Umbilical cord (tissue), 2 donors: ENCODE results near the gene GOLGA6L10. TPM values are rescaled to one million over a fixed set of nuclear protein-coding genes. Genes with fewer than 3 reads are reported as not detected.
"Not testable (repeated sequence)": the region's sequence is repeated elsewhere in the genome, so short reads cannot be mapped to it uniquely, and the experiment has no call there.

Experiments
- DNase-seq: peaks from one replicate; pipeline ENCODE4 v3.0.0-alpha.2; 2015; ENCODE audit warnings: low spot score
- total RNA-seq: library from RNA; depleted of rRNA; stranded (reverse); fragments of >200 nt; gene quantifications from one replicate; pipeline ENCODE4 v1.2.3, GENCODE V29; 2014; ENCODE audit warnings: low replicate concordance; ENCODE audit not compliant: insufficient read depth

The GOLGA6L10 gene
- total RNA-seq, 1 donor from 2014 or later, result 4.3 TPM

GRCh38 chr15:82300326-82300725 is 48.9 kb downstream of the GOLGA6L10 start:
- not testable (repeated sequence) for DNase-seq

GRCh38 chr15:82299511-82299914 is 49.8 kb downstream of the GOLGA6L10 start:
- not testable (repeated sequence) for DNase-seq

- DNase-seq, result no peak
These were observed 50.8 kb downstream of the GOLGA6L10 start for GRCh38 chr15:82298520-82298919.

- no peak for DNase-seq
These were observed 51.2 kb downstream of the GOLGA6L10 start for GRCh38 chr15:82298032-82298431.

- no peak for DNase-seq
These were observed 51.7 kb downstream of the GOLGA6L10 start for GRCh38 chr15:82297546-82297945.

- no peak for DNase-seq
These were observed 55.1 kb downstream of the GOLGA6L10 start for GRCh38 chr15:82294061-82294690.

- DNase-seq, result no peak
These were observed 57.0 kb downstream of the GOLGA6L10 start for GRCh38 chr15:82292271-82292670.

Other genes with a start within 250 kb of the GOLGA6L10 start
- 12.5 TPM for gene EFL1, start 86.7 kb downstream of the GOLGA6L10 start, total RNA-seq
- 2.4 TPM for gene SAXO2, start 86.7 kb downstream of the GOLGA6L10 start, total RNA-seq
- gene GOLGA6L9, start 80.3 kb upstream of the GOLGA6L10 start, total RNA-seq, result 0.96 TPM
- gene RPS17, start 191.0 kb upstream of the GOLGA6L10 start, total RNA-seq, result 1,557 TPM